ENCODE results near the gene KRTAP3-2. TPM values are rescaled to one million over a fixed set of nuclear protein-coding genes. Genes with fewer than 3 reads are reported as not detected.
A peak's percentile ranks its signal among the peaks of the same experiment; 100 is the strongest.

Gene KRTAP3-2
- total and polyA plus RNA-seq, 7 donors, result not detected

GRCh38 chr17:40953881-40954280 lies 45.8 kb downstream of the KRTAP3-2 start:
- no peak for TF ChIP-seq CTCF (IDR thresholded peaks at IDR 0.05)
- no peaks in the 10 kb centered on the region for H3K9me3 ChIP-seq
- intact Hi-C loops (cut with DNase I), result no loop called here
- peaks cover 0 to under 1% (median 0%) of the 10 kb centered on the region in 3 donors for H3K27me3 ChIP-seq (ENCODE audit: insufficient read depth in 3 of 3, low read length in 2 of 3)
- 70 to 80% (median 73%) methylated on average over 2 of the region's 2 CpGs for WGBS, 3 donors
- peak in 1 of 4 donors; percentile 41 for ATAC-seq
- H3K27ac ChIP-seq, result no peak overlapping the region
- H3K4me3 ChIP-seq, result no peak overlapping the region
- peaks cover 9% of the 10 kb centered on the region for H3K4me1 ChIP-seq
- no peaks in the 10 kb centered on the region for H3K36me3 ChIP-seq (ENCODE audit: insufficient read depth in 1 of 2, low read depth in 1 of 2)
- no peak for DNase-seq

- ATAC-seq (peak; percentile 78 to 87 (median 84)), DNase-seq (no peak)
- intact Hi-C loops (cut with DNase I), result no loop called here
- WGBS, 3 donors, result 18 to 31% (median 27%) methylated on average over 1 of the region's 1 CpG
- no peak for TF ChIP-seq CTCF (IDR thresholded peaks at IDR 0.05)
- H3K4me3 ChIP-seq, result no peak overlapping the region
- H3K9me3 ChIP-seq, result no peaks in the 10 kb centered on the region
- H3K27me3 ChIP-seq (ENCODE audit: insufficient read depth in 3 of 3, low read length in 2 of 3), result peaks cover 0 to 5% (median 0%) of the 10 kb centered on the region in 3 donors
- no peaks in the 10 kb centered on the region for H3K36me3 ChIP-seq (ENCODE audit: insufficient read depth in 1 of 2, low read depth in 1 of 2)
- H3K27ac ChIP-seq, result peak overlapping the region; percentile 68
- peaks cover 9% of the 10 kb centered on the region for H3K4me1 ChIP-seq
Measured at GRCh38 chr17:40952661-40953060, 47.0 kb downstream of the KRTAP3-2 start.

GRCh38 chr17:40952154-40952553 lies 47.6 kb downstream of the KRTAP3-2 start:
- WGBS, 3 donors, result 18 to 37% (median 29%) methylated on average over 2 of the region's 2 CpGs
- peaks cover 0 to 7% (median 0%) of the 10 kb centered on the region in 3 donors for H3K27me3 ChIP-seq (ENCODE audit: insufficient read depth in 3 of 3, low read length in 2 of 3)
- ATAC-seq, result peak; percentile 79 to 84 (median 82)

GRCh38 chr17:40951011-40951622 lies 48.6 kb downstream of the KRTAP3-2 start:
- H3K36me3 ChIP-seq (ENCODE audit: insufficient read depth in 1 of 2, low read depth in 1 of 2), result no peaks in the 10 kb centered on the region
- no peak for TF ChIP-seq CTCF (IDR thresholded peaks at IDR 0.05)
- ATAC-seq (no peak), DNase-seq (no peak)
- WGBS, 3 donors, result 95 to 97% (median 97%) methylated on average over 2 of the region's 2 CpGs
- no peak overlapping the region for H3K27ac ChIP-seq
- H3K27me3 ChIP-seq (ENCODE audit: insufficient read depth in 3 of 3, low read length in 2 of 3), result peaks cover 0 to 17% (median 0%) of the 10 kb centered on the region in 3 donors
- intact Hi-C loops (cut with DNase I), result no loop called here
- H3K4me1 ChIP-seq, result peaks cover 9% of the 10 kb centered on the region
- H3K4me3 ChIP-seq, result no peak overlapping the region
- no peaks in the 10 kb centered on the region for H3K9me3 ChIP-seq

More at GRCh38 chr17:40952154-40952553, 47.6 kb downstream of the KRTAP3-2 start:
- Histone ChIP-seq H3K9me3 (no peaks in the 10 kb centered on the region), H3K4me3 (no peak overlapping the region), H3K27ac (peak overlapping the region; percentile 68), H3K36me3 (ENCODE audit: insufficient read depth in 1 of 2, low read depth in 1 of 2) (no peaks in the 10 kb centered on the region), H3K4me1 (peaks cover 9% of the 10 kb centered on the region)
- no peak for TF ChIP-seq CTCF (IDR thresholded peaks at IDR 0.05)
- intact Hi-C loops (cut with DNase I), result no loop called here
- DNase-seq, result no peak

GRCh38 chr17:40950176-40950575 lies 49.5 kb downstream of the KRTAP3-2 start:
- Histone ChIP-seq H3K9me3 (no peaks in the 10 kb centered on the region), H3K4me3 (no peak overlapping the region), H3K27ac (no peak overlapping the region), H3K27me3 (ENCODE audit: insufficient read depth in 3 of 3, low read length in 2 of 3) (peaks cover 0 to 17% (median 3%) of the 10 kb centered on the region in 3 donors), H3K4me1 (peaks cover 9% of the 10 kb centered on the region), H3K36me3 (ENCODE audit: insufficient read depth in 1 of 2, low read depth in 1 of 2) (no peaks in the 10 kb centered on the region)
- ATAC-seq, result peak in 2 of 4 donors; percentile 67 to 72
- 44 to 52% (median 51%) methylated on average over 7 of the region's 7 CpGs for WGBS, 3 donors
- no peak for DNase-seq
- intact Hi-C loops (cut with DNase I), result no loop called here
- no peak for TF ChIP-seq CTCF (IDR thresholded peaks at IDR 0.05)
